GM21737 (cell line): ENCODE results near the gene GNPTG.
A peak's percentile ranks its signal among the peaks of the same experiment; 100 is the strongest.

Experiments used
- ATAC-seq: cut with Tn5 transposase; IDR thresholded peaks from one replicate; pipeline ENCODE4 v1.9.1; 2021; ENCODE audit warnings: mild to moderate bottlenecking, moderate library complexity; ENCODE audit not compliant: unreplicated experiment

Gene GNPTG

DNA sequence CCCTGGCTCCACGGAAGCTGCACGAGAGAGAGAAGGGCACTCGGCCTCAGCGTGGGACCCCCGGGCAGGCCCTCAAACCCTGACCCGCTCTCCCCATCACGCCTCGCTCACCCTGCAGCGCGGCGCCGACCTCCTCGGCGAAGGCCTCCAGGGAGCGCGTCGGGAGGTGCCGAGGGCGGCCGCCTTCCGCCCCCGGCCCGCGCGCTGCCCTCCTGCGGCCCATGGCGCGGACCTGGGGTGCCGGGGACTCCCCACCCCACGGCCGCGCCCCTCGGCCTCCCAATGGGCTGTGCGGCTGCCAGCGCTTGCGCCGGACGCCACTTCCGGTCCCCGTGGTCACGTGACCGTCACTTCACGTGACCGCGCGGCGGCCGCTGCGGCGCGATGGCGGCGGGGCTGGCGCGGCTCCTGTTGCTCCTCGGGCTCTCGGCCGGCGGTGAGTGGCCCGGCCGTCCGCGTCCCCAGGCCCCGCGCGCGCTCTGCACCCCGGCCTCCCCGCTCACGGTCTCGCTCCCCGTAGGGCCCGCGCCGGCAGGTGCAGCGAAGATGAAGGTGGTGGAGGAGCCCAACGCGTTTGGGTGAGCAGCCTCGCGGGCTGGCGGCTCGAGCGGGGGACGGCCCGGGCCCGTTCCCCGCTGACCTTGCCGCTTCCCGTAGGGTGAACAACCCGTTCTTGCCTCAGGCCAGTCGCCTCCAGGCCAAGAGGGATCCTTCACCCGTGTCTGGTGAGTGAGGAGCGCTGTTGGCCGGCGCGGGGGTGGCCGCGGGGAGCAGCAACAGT is at the start of gene GNPTG, which contains the start of gene TSR3:
Gene GNPTG (plus strand): TSS at position 350 of the 781 bp plus-strand sequence. CDS start 35 bp downstream, at position 385.
Gene TSR3 (minus strand): TSS at position 297 of the 781 bp plus-strand sequence. CDS start 74 bp downstream, at position 223.
- ATAC-seq, result peak; percentile 70

DNA sequence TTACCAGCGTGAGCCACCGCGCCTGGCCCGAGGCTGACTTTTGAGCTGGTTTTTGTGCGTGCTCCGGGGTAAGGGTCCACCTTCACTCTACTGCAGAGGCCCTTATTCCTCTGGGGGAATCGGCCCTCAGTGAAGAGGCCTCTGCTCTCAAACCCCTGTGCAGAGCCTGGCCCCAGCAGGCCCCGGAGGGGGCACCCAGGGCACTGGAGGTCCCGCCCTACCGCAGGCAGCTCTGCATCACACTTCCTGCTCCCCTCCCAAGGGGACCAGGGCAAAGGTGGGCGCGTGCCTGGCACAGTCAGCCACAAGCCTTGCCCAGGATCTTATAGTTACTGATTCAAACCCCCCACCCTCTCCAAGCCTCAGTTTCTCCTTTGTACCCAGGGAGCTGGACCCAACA is 45.9 kb upstream of the GNPTG start:
- no peak for ATAC-seq

DNA sequence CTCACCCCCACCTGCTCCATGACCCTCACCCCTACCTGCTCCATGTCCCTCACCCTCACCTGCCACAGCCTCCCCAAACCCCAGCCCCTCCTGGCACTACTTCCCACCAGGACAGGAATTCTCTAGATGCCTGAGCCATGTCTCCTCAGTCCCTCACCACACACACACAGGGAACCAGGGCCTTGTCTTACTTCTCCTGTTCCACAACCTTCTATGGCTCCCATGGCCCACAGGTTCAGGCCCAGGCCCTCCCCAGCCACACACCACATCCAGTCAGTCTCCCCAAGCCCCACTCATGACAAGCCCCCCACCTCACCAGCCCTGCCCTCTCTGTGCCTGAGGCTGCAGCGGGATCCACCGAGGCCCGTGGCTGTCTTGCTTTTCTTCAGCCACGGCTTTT is 45.4 kb upstream of the GNPTG start:
- no peak for ATAC-seq

DNA sequence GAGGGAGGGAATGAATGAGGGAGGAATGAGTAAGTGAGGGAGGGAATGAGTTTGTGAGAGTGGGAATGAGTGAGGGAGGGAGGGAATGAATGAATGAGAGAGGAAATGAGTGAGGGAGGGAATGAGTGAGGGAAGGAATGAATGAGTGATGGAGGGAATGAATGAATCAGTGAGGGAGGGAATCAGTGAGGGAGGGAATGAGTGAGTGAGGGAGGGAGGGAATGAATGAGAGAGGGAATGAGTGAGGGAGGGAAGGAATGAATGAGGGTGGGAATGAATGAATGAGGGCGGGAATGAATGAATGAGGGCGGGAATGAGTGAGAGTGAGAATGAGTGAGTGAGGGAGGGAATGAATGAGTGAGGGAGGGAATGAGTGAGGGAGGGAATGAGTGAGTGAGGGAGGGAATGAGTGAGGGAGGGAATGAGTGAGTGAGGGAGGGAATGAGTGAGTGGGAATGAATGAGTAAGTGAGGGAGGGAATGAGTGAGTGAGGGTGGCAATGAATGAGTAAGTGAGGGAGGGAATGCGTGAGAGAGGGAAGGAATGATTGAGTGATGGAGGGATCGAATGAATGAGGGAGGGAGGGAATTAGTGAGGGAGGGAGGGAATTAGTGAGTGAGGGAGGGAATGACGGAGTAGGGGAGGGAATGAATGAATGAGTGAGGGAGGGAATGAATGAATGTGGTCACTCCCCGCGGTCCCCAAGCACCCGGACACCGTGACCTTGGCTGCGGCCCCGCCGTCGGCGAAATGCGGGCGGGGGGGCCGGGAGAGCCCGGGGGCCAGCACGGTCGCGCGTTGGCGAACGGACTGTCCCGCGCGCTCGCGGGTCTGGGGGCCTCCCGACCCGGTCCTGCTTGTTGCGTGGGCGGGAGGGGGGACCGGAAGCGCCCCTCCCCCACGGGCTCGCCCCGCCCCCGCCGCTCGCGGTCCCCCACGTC is 43.4 kb upstream of the GNPTG start:
- ATAC-seq, result no peak

DNA sequence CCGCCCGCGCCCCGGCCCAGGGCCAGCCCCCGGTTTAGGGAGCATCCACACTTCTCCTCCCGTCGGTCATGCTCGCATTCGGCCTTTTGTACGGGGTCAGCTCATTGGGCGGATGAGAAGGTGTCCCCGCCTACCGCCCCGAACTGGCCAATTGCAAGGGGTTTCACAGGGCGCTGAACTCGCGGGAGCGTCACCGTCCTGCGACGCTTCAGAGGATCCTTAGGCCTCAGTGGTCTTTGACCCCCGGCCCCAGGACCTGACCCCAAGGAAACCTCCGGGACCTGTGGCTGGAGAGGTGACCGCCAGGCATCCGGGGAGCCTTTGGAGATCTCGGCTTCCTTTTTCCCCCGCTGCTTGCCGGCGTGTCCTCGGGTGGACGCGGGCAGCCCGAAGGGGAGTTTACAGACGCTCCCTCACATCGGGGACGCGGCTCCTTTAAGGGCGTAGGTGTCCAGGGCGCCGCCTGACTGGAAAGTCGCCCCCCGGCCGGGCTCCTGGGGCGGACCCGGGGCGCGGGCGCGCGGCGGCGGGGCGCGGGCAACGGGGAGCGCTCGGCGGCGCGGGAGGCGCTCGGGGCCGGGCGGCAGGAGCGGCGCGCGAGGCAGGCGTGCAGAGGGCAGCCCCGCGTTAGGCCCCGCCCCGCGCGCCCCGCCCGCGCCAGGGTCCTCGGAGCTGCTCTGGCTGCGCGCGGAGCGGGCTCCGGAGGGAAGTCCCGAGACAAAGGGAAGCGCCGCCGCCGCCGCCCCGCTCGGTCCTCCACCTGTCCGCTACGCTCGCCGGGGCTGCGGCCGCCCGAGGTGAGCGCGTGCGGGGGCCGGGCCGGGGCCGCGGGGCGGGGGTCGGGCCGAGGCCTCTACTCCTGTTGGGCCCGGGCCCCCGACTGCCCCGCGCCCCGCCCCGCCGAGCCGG is 42.5 kb upstream of the GNPTG start, which contains the start of gene UBE2I:
Gene UBE2I (plus strand): TSS at position 660 of the 909 bp plus-strand sequence. CDS start 4,395 bp downstream, outside the sequence.
- peak; percentile 50 for ATAC-seq

DNA sequence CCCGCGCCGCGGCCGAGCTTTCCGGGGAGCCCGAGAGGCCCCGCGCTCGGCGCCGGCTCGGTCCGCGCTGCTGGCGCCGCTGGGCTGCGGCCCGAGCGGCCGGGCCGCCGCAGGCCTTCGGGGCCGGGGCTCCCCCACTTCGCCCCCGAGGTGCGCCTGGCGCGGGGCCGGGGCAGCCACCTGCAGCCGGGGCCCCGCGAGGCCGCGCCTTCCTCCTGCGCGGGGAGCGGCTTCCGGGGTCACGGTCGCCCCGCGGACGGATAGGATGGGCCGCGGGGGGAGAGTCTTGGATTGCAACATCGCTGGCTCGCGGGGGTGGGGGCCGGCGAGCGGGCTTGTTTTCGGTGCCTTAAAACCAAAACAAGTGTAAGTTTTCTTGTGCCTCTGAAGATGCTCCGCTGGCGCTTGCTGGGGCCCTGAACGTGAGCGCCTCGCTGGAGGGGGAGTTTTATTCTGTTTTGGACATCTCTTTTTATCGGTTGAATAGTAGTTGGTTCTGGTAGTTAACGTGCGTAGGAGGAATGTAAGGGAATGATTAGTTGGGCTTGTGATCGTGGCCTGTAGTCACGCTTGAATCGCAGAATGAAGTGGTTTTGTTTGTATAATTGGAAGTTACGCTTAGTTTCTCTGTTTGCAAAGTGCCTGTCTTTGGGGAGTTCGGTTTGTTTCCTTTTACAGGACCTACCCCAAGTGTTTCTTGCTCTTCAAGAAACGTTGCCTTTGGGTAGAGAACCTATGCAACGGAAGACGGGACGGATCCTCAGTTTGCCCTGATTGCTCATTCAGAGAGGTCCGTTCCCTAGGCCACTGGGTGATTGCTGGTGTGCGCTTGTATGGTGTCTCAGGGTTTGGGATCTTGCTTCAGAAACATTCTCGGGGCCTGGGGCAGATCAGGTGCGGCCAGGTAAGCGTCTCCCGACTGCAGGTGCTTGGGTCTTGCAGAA is 41.6 kb upstream of the GNPTG start:
- ATAC-seq, result peak; percentile 10

DNA sequence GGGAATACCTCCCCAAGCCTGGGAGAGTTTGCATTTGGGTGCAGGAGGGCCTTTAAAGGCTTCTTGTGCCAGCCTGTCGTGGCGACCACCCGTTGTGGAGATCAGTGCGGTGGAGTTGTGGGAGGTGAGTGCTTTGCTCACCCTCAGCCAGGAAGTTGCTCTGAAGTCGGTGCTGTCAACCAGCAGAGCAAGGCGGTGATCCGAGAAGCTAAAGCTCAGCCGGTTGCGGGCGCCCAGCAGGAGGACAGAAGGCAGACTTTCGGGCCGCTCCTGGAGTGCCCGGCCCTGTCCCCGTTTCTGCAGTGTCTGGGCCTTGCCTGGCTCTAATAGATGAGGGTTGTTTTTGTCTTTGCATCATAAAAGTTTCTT is 40.9 kb upstream of the GNPTG start:
- no peak for ATAC-seq

DNA sequence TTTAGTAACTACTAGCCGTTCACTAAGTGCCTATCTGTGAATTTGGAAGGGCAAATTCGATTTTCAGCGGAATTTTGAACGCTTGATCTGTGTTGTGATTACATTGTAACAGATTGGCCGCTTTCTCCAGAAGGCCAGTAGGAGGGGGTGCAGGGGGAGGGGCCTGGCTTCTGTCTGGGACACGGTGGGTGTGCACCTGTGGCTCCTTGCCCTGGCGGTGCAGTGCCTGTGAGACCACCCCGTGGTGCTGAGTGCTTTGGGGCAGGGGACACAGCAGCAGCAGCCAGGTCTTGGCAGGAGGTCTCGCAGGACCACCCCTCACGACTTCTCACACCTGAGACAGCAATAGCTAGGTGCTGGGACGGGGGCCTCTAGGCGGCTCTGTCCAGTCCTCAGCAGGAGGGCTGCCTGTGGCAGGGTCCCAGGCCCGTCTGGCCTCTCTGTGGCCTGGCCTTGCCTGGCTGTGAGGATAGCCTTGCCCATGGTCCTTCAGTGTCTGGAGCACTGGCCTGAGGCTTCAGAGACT is 40.5 kb upstream of the GNPTG start:
- ATAC-seq, result no peak

DNA sequence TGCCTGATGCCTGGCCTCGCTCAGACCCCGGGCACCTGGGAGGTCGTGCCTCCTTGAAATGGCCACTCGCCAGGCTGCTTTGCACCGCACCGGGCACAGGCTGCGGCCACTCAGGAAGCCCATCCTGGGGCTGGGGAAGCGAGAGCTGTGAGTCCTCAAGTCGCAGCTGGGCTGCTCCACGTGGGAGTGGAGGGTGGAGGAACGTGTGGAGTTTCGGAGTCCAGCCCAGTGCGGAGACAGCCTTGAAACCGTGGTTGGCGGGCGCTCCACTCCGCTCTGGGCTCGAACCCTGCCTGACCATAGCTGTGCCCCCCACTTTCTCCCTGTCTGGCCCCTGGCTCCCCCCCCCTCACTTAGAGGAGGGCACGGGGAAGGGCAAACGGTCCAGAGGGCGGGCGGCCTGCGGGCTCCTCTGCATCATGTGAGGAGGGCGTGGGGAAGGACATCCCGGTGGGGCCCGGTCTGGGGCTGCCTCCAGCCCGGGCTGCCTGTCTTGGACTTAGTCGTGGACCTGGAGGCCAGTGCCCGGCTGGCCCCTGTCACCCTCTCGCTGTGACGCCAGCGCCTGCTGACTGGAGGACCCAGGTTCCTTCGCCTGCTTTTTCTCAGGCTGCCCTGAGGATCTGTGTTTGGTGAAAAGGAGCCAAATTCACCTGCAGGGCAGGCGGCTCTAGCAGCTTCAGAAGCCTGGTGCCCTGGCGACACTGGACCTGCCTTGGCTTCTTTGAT is 39.8 kb upstream of the GNPTG start:
- ATAC-seq, result no peak

DNA sequence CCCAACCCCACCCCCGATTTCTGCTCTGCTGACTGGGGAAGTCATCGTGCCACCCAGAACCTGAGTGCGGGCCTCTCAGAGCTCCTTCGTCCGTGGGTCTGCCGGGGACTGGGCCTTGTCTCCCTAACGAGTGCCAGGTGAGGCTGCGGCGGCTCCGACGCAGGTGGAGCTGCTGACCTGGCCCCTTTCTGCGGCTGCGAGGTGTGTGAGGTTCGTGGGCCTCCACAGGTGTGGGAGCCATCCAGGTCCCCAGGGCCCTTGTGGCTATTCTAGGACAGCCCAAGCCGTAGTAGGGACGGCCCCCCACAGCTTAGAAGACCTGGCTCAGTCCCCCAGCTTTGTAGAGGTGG is 39.3 kb upstream of the GNPTG start:
- no peak for ATAC-seq

DNA sequence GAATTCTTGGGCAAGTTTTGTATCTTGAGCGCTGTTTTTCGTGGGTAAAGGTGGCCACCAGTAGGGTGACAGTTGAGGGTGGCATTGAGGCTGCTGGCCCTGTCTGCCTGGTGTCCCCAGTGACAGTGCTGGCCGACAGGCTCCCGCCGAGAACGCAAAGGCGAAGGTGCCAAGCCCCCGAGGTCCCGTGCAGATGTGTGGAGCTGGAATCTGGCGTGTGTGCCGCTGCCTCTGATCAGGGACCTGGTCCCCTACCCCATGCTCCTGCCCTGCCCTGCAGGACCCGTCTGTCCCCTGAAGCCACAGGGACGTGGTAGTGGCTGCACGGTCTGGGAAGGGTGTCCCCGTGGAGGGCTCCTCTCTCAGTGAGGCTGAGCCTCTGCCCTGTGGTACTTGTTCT is 38.8 kb upstream of the GNPTG start:
- ATAC-seq, result no peak

DNA sequence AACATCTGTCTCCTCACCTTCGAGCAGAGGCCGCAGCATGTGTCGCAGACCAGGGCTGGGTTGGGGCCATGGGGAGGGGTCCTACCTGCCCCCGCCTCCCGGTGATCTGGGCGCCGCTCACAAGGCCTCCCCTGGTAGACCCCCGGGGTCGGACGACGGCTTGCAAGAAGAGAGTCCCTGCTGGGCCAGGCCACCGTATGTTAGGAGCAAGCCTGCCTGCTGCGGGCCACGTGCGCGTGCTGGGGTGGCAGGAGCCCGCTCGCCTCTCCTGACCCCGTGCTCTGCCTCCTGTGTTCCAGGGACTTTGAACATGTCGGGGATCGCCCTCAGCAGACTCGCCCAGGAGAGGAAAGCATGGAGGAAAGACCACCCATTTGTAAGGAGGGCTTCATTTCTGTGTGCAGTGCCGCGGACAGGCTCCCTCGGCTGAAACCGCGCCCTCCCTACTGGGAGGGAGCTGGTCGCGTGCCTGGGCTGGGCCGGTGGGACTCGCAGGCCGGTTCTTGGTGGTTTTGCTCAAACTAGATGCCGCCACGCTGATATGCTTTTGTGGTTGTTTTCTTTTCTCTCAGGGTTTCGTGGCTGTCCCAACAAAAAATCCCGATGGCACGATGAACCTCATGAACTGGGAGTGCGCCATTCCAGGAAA is 37.9 kb upstream of the GNPTG start:
- ATAC-seq, result no peak

DNA sequence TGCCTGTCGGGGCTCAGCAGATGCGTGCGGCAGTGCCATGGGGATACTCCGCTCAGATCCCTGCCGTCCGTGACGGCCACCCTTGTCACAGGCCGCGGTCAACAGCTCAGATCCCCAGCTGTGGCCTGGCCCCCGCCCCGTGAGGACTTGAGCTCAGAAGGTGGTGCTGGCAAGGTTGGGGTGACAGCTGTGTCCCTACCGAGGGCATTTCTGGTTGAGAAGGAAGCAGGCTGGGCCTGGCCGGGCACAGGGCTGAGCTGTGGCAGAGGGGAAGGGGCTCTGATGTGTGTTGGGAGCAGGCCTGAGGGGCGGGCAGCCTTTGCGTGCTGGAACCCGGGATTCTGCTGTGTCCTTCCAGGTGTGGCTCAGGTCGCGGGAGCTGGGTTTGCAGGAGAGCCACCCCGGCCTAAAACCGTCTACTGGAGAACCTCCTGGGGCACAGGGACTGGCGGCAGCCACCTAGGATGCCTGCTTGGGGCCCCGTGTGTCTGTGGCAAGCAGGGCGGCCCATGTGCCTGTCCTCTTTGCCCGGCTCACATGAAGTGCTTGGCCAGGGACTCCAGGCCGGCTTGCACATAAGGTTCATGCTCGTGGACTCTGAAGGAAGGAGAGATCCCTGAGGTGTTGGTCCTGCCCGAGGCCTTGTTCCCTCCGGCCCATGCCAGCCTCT is 37.2 kb upstream of the GNPTG start:
- no peak for ATAC-seq

DNA sequence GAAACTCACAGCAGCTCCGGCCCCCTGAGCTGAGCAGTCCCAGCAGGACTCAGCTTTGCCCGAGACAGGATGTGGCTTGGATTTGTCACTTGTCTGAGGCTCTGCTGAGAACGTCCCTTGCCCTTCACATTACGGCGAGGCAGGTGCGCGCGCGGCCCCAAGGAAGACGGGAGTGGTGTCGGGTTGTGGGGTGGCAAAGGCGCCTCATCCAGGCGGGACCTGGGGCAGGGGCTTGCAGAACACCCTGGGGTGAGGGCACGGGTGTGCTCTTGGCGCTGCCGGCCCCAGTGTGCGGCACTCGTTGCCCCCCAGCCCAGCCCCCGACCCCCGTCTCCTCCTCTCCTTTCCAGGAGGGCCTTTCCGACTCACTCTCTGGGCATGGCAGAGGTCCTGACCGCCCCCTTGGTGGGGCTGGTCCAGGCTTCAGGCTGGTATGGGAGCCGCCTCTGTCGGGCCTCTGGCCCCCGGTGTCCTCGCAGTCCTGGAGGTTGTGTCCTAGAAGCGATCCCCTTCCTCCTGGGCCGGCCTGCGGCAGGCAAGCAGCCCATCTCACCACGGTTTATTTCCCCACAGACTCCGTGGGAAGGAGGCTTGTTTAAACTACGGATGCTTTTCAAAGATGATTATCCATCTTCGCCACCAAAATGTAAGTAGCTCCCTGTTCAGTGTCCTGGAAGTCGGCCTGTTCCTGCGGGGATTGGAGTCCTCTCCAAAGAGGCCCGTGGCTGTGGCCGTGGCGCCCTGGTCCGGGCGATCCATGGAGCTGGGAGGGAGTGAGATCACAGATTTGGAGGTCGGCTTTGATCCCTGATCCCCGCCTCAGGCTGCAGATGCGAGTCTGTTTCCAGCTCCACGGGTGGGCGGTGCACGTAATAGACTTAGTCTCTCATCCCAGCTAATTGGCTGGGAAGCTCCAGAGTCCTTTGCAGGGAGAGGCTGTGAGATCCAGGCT is 36.4 kb upstream of the GNPTG start:
- no peak for ATAC-seq

DNA sequence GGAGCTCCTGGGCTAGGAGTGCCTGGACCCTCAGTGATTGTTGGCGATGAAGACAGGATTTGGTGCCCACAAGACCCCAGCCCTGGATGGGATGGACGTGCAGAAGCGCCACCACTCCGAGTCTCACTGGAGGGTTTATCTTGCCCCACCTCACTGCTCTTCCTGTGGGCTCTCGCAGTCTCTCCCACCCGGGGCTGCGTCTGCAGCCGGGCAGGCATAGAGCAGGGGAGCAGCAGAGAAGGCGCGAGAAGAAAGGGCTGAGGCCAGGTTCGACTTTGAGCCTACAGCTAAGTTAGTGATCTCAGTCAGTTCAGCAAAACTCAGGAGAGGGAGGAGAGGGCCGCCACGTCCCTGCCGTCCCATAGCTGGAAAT is 35.7 kb upstream of the GNPTG start:
- no peak for ATAC-seq

DNA sequence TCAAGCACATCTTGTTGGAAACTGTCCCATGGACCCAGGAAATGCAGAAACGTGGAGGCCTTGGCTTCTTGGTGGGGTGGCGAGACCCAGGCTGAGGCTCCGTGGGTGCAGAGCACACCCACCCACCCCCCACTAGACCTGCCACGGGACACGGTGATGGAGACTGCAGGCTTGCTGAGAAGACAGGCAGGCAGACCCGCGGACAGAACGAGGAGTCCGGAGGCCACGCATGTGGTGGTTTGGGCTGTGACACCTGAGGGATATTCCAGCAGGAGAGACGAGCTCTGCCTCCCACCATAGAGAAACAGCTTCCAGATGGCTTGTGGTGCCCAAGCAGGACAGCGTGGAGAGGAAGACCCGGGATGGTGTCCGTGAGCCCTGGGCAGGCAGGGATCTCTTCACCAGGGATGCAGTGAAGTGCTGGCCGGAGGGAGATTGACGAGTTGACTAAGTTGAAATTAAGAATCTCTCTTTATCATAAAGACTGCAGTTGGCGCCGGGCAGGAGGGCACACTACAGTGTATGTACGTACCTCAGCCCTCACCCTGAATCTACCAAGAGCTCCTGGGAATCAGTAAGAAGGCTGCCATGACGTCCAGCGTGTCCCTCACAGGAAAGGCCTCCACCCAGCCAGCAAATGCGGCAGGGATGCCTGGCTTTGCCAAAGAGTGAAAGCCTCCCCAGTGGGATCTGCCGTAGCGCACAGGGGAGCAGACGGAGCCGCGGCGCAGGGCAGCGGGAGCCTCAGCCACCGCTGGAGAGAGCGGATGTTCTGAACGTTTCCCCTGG is 34.1 kb upstream of the GNPTG start:
- no peak for ATAC-seq
